Lower leg skin (tissue), 3 donors: ENCODE data around the gene NMT1.

Source experiments
- POLR2A ChIP-seq, 2 donors: fragments of 450-650 bp; IDR thresholded peaks; one replicate each; pipeline ENCODE4 v1.6.1; 2016 to 2017; ENCODE audit warnings: antibody characterized with exemption in 2 of 2, mild to moderate bottlenecking in 1 of 2, moderate library complexity in 1 of 2
- TF ChIP-seq, protein P1 (sequence below), 3 donors: fragments of 450-650 bp; IDR thresholded peaks; one replicate each; pipeline ENCODE4 v1.5.1; 2016; ENCODE audit warnings: antibody characterized with exemption in 3 of 3, mild to moderate bottlenecking in 3 of 3, moderate library complexity in 2 of 3

- TF ChIP-seq, protein P1, sequence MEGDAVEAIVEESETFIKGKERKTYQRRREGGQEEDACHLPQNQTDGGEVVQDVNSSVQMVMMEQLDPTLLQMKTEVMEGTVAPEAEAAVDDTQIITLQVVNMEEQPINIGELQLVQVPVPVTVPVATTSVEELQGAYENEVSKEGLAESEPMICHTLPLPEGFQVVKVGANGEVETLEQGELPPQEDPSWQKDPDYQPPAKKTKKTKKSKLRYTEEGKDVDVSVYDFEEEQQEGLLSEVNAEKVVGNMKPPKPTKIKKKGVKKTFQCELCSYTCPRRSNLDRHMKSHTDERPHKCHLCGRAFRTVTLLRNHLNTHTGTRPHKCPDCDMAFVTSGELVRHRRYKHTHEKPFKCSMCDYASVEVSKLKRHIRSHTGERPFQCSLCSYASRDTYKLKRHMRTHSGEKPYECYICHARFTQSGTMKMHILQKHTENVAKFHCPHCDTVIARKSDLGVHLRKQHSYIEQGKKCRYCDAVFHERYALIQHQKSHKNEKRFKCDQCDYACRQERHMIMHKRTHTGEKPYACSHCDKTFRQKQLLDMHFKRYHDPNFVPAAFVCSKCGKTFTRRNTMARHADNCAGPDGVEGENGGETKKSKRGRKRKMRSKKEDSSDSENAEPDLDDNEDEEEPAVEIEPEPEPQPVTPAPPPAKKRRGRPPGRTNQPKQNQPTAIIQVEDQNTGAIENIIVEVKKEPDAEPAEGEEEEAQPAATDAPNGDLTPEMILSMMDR (IDR thresholded peaks at IDR 0.05) = no peak
- no peak for TF ChIP-seq POLR2A (IDR thresholded peaks at IDR 0.05)
Measured at GRCh38 chr17:45087504-45087975, 26.4 kb downstream of the NMT1 start.
